RWPE1 (cell line): ENCODE results near the gene FOXL3.
A peak's percentile ranks its signal among the peaks of the same experiment; 100 is the strongest.
"Not testable (repeated sequence)": the region's sequence is repeated elsewhere in the genome, so short reads cannot be mapped to it uniquely, and the experiment has no call there.

ENCODE experiments used
- CTCF ChIA-PET: fragments of 350-600 bp; sonication (Branson Sonifier 250); formaldehyde crosslinking; extraction: SDS; loops from one replicate; lab custom pipeline; 2021; lab: Yijun Ruan, JAX
- POLR2A ChIA-PET: fragments of 400-600 bp; formaldehyde crosslinking; extraction: SDS; loops from one replicate; lab custom pipeline; 2020; ENCODE audit warnings: antibody characterized with exemption; ENCODE audit not compliant: low non-redundant PET; lab: Yijun Ruan, JAX
- DNase-seq: peaks from one replicate; pipeline ENCODE4 v3.0.0; 2012; ENCODE audit warnings: low spot score
- H3K27ac ChIP-seq: fragments of 450-650 bp; 2 replicates; pipeline ENCODE4 v1.5.1; 2017
- CTCF ChIP-seq: fragments of 450-650 bp; conservative IDR thresholded peaks from 2 replicates; pipeline ENCODE4 v1.5.1; 2017; ENCODE audit warnings: low read depth, mild to moderate bottlenecking

Gene FOXL3

GRCh38 chr7:289756-290553 lies at the start of gene FOXL3:
Gene FOXL3 (plus strand): TSS chr7:290170. CDS start chr7:290170, 0 bp downstream.
- POLR2A ChIA-PET = no interaction called here
- no peak for DNase-seq
- CTCF ChIA-PET = interaction anchor here (0.6 to 0.7 kb wide), 2 partner anchors 27 to 693 kb away, joined by 3 to 4 read pairs; no protein-coding TSS in a partner anchor
- H3K27ac ChIP-seq = no peak within 1 kb of the TSS
- no peak for TF ChIP-seq CTCF

- POLR2A ChIA-PET = no interaction called here
Observed at GRCh38 chr7:240887-241421, 49.0 kb upstream of the FOXL3 start.

GRCh38 chr7:241513-241912 lies 48.5 kb upstream of the FOXL3 start:
- no peak overlapping the region for H3K27ac ChIP-seq
- ChIA-PET CTCF (no interaction called here), POLR2A (interaction anchor here (0.6 kb wide), 1 partner anchor 10 kb away, joined by 5 read pairs; no protein-coding TSS in a partner anchor)
- no peak for TF ChIP-seq CTCF
- no peak for DNase-seq

More at GRCh38 chr7:240887-241421, 49.0 kb upstream of the FOXL3 start:
- peak overlapping the region; percentile 37 for H3K27ac ChIP-seq
- TF ChIP-seq CTCF = no peak
- DNase-seq = peak; percentile 58
- CTCF ChIA-PET = interaction anchor here (0.6 kb wide), 1 partner anchor 205 kb away, joined by 5 read pairs; no protein-coding TSS in a partner anchor

GRCh38 chr7:242826-243579 lies 47.0 kb upstream of the FOXL3 start:
- POLR2A ChIA-PET, DNase-seq, CTCF ChIA-PET, H3K27ac ChIP-seq: not testable (repeated sequence)

- H3K27ac ChIP-seq, DNase-seq, POLR2A ChIA-PET, CTCF ChIA-PET: not testable (repeated sequence)
Observed at GRCh38 chr7:243580-243978, 46.4 kb upstream of the FOXL3 start.

GRCh38 chr7:244974-245373 lies 45.0 kb upstream of the FOXL3 start:
- POLR2A ChIA-PET = no interaction called here
- peak overlapping the region; percentile 1; the same call in 1 of the 2 replicates for H3K27ac ChIP-seq
- DNase-seq = no peak
- CTCF ChIA-PET = interaction anchor here (0.6 kb wide), 1 partner anchor 1827 kb away, joined by 4 read pairs; no protein-coding TSS in a partner anchor
- no peak for TF ChIP-seq CTCF

GRCh38 chr7:245574-246295 lies 44.2 kb upstream of the FOXL3 start:
- no peak for DNase-seq
- H3K27ac ChIP-seq = peak overlapping the region; percentile 1; the same call in 1 of the 2 replicates
- ChIA-PET CTCF (no interaction called here), POLR2A (no interaction called here)
- TF ChIP-seq CTCF = no peak
